HL-60 (cell line): ENCODE results near the gene CARMIL1.
A peak's percentile ranks its signal among the peaks of the same experiment; 100 is the strongest.

Experiments used
- CTCF ChIP-seq: IDR thresholded peaks from one replicate; pipeline ENCODE4 v1.5.1; 2011; ENCODE audit warnings: low read length, control low read depth, inconsistent platforms; ENCODE audit not compliant: insufficient read depth
- GABPA ChIP-seq: IDR thresholded peaks from 2 replicates; pipeline ENCODE4 v1.6.1; 2012; ENCODE audit warnings: low read depth
- POLR2AphosphoS5 ChIP-seq: IDR thresholded peaks from 2 replicates; pipeline ENCODE4 v1.6.1; 2012; ENCODE audit warnings: low read depth
- SPI1 ChIP-seq: IDR thresholded peaks from 2 replicates; pipeline ENCODE4 v1.6.1; 2012; ENCODE audit warnings: low read depth, mild to moderate bottlenecking, borderline replicate concordance

DNA sequence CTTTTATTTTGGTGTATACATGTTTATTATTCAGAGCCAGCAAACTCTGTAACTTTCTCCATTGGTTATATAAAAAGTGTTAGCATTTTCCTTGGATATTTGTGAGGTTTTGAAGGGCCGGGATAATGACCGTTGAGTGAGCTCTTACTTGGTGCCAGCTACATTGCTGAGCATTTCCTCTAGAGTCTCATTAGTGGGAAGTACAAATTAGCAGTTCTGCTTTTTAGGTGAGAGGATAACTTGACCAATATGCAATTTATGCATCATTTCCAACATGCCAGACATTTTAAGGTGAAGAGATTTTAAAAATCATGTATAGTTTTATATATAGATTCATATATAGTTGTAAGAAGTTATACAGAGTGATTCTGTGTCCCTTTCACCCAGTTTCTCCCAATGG, 84.3 kb downstream of the CARMIL1 start:
- TF ChIP-seq POLR2AphosphoS5 (no peak), CTCF (no peak), GABPA (no peak), SPI1 (peak; percentile 77)
